ENCODE measurements around the gene JMJD7.

Gene JMJD7

DNA sequence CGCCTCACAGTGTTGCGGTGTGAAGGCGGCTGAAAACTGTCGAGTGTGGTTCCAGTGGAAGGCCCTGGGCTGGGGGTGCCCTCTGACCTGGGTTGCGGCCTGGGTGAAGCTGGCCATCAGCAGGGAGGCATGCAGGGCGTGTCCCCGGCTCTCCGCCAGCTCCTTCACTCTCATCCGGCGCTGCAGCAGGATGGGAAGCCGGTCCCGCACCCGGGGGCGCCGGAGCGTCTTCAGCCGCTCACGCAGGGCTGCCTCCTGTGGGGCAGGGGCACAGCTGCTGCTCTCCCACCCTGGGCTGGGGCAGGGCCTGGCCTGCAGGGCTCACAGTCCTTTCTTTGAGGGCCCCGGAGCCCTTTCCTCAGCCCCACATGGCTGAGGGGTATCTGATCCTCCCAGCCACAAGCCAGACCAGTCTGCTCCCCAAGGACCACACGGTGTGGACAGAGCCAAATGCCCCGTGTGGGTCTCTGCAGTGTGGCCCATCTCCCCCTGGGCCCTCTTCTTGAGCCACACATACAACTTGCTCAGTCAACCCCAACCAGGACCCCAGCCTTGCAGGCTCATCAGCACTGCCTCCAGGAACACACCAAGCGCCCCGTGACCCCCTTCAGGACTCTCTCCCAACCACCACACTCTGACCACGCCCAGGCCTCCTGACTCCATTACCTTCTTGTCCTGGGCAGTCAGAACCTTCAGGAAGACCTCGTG, 39.1 kb downstream of the JMJD7 start:
- DNase-seq = no peak

DNA sequence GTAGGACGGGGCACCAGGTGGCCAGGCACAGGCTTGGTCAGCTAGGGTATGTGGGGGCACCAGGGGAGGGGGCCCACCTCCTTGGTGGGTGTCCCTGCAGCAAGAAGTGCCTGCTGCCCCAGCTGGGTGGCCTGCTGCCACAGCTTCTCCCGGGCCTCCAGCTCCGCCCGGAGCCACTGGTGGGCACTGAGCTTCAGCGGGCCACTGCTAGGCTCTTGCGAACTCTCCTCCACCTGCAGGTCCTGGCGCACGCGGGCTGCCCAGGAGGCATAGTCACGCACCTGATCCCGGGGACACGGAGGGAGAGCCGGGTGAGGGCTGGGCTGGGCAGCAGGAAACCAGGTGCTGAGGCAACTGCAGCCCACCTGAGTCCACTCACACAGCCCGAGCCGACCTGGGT, 40.4 kb downstream of the JMJD7 start:
- no peak for DNase-seq

DNA sequence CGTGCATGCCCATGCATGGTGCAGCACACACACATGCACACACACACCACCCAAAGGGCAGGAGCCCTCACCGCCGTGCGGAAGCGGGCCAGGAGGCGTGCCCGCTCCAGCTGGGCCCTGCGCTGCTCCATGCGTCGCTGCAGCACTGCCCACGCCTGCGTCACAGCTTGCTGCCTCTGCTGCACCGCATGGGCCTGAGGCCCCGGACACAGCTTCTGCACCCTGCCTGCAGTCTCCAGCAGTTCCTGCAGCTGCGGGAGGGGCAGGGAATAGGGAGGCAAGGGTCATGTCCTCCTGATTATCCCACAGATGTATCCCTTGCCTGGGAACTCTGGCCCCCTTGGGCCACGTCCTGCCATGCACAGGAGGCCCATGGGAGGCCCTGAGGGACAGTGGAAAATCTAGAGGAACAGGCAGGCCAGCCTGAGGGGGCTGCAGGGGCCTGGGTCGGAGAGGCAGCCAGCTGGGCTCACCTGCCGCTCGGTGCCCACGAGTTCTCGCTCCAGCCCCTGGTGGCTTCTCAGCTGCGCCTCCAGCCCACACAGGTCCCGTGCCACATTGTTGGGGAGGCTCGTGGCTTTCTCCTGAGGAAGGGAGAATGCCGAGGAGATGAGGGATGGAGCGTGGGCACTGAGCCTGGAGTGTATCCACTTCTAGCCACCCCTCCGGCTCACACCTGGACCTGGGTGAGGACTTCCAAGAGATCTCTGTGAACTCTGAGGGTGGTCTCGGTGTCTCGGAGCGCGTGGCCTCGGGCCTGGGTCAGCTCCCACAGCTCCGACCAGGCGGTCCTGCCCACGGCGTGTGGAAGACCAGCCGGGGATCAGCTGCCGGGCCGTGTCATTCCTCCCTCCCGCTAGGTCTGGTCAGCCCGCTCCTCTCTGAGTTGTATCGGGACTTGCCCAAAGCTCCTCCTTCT, 42.1 kb downstream of the JMJD7 start:
- no peak for DNase-seq

DNA sequence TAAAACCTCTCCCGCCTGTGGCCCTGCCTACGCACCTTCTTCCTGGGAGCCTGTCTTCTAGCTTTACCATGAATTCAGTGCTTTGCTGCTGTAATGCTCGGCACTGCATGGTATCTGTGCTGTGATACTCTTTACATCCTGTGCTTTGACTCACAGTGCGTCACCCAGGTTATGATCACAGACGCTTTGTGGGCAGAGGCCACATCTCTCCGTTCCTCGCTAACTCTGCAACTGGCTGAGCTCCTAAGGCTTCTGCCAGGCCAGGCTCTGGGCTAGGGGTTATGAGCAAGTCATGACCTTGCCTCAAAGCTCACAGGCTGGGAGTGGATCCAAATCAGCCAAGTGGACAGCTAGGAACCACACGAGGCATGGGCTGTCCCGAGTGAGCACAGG, 42.8 kb downstream of the JMJD7 start:
- DNase-seq = no peak

DNA sequence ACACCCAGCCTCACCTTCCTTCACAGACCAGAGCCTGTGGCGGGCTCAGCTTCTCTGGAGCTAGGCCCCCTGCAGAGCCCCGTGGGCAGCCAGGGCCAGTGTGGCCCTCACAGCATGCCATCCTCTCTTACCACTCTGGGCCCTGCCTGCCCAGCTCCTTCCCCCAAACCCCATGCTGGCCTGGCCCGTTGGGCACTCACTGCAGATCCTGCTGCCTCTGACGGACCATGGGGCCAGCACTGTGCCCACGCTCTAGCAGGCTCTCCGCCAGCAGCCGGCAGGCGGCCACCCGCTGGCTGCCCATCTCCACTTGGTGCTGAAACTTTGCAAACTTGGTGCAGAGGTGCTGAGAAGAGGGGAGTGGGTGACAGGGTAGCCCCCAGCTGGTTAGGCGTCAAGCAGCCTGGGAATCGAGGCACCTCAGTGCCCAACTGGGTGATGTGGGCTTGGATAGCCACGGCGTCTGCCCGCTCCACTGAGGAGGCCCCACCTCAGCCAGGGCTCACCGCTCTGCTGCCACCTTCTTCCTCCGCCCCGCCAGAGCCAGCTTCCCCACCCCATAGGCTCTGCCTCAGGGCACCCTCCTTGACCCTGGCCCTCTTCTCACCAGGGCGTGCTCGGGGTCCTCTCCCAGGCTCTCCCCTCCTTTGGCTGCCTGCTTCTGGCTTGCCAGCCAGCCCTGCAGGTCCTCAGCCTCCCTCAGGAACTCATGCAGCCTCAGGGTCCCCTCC, 43.4 kb downstream of the JMJD7 start:
- DNase-seq = no peak

DNA sequence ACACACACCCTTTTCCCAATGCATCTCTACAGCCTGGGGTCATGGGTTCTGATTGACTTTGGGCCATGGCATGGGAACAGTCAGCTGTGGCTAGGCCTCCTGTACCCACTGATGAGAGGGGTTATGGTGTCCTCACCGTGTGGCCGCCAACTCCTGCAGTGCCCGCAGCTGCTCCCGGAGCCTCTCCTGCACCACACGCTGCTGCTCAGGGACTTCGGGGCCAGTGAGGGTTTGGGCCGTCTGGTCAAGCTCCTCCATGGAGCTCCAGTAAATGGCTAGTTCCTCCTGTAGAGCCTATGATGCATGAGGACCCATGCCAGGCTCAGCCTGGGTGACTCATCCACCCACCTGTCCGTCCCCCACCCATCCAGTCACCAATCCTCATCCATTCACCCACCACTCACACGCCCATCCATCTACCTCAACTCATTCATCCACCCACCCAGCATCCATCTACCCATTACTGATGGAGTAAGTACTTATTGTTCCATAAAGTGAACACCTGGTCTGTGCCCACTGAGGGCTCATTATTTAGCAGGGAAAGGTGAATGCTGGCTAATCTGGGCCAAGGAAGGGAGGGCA, 44.4 kb downstream of the JMJD7 start:
- no peak for DNase-seq

DNA sequence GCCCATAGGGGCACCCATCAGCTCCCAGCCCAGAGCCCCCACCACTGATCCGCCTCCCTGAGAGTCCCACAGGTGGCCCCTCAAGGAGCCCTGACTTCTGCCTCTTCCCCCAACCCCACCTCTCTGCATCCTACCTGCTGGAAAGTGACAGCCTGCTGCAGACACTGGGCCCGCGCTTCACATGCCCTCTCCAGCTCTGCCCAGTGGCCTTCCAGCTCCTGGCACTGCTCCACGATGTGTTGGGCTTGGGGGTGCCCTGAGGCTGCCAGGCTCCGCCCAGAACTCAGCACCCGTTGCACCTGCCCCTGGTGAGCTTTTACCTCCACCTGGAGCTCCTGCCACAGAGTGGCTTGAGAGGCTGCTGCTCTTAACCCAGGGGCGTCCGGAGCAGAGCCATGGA, 45.8 kb downstream of the JMJD7 start:
- no peak for DNase-seq

DNA sequence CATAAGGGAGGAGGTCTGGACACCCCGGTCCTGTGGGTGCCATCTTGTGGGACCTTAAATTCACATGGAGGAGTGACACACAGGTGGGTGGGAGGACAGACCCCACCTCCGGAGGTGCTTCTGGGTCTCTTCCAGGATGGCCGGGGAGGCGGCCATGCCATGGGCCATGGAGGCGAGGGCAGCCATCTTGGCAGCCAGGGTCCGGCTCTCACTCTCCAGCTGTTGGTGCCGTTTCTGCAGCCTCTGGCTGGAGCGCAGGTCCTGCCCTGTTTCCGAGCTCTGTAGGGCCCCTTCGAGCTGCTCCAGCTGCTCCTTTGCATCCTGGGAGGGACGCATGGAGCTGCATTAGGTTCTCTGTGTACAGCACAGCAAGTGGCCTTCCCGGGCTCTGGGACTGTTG, 46.8 kb downstream of the JMJD7 start:
- no peak for DNase-seq

DNA sequence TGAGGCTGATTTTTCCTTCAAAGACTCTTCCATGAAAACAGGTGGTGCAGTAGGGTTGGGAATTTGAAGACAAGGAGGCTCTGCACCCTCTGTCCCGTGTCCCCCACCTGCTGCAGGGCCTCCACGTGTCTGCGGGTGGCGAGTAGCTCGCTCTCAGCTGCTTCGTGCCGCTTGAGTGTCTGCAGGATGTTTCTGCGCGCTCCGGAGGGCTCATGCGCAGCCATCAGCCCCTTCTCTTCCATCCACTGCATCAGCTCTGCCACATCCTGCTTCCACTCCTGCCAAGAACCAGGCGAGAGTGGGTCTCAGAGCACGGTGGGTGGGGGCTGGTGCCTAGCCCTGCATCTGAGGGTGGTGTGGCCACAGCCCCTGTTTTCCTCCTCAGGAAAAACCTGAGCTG, 48.1 kb downstream of the JMJD7 start:
- DNase-seq = no peak

DNA sequence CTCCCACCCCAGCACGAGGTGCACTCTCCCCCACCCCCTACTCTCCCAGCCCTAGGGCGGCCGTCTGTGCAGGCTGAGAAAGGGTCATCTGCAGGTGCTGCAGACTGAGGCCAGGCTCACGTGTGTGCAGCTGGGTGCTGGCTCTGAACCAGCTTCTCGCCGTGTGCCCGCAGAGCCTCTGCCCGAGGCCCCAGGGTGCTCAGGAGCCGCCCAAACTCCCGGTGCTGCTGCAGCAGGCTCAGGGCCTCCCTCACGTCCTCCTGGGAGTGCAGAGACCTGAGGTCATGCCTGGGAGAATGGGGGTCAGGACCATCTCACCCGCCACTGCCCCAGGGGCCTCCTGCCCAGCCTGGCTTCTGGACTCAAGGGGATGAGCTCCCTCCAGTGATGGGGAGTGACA, 48.8 kb downstream of the JMJD7 start:
- no peak for DNase-seq

DNA sequence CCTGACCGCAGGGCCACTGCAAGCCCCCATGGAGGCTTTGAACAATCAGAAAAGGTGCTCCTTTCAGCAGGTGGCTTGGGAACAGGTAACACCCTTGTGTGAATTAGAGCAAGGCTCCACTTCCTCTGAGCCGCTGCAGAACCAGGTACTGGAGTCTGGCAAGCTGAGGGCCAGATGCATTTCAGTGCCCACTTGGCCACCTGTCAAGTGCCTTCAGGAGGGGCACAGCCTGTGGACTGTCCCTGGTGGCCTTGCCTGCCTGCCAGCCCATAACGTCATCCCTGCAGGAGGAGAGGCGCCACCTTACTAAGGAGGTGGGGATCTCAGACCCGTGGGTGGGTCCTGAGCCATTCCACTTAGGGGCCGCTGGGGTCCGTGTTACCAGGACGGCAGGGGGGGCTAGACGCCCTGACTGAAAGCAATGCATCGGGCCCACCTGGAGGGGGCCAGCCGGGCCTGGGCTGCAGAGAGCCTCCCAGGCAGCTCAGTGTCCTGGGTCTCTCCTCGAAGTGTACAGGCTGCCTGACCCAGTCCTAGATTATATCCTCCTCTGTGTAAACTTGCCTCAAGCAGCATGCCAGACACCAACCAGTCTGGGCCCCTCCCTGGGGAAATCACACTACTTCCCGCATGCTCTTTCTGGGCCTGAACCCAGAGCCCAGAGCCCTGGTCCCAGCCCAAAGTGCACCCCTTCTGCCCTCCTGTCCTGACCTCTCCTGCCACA, 49.9 kb downstream of the JMJD7 start:
- no peak for DNase-seq

DNA sequence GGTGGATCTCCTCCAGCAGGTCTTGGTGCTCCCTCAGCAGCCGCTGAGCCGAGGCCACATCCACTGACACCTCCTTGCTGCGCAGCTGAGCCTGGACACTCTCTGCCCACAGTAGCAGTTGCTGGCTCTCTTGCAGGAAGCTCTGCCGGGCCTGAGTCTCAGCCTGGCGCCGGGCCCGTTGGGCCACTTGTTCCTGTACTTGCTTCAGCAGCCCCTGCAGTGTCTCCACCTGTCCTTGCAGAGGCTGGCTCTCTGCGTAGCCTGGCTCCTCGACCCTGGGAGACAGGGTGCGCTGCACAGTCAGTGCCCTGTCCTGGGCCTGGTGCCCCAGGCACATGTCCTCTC, 50.4 kb downstream of the JMJD7 start:
- no peak for DNase-seq

DNA sequence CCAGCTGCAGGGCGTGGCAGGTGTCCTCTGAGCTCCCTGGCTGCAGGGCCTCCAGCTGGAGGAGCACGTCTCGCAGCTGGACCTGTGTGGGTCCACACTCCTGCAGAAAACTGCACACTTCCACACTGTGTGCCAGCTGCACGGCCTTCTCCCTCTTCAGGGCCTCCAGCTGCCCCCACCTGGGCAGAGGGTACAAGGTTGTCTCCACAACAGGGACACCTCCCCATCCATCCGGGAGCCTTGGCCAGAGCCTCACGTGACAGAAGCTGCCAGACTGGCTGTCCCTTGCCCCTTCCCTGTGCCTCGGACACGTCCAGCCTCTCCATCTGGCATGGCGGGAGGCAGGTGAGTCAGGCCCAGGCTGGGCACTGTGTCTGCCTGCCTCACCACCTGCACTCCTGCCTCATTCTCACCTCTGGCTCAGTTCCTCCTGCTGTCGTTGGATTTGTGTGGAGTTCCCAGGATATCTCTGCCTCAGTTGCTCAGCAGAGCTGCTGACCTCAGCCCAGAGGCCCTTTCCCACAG, 51.5 kb downstream of the JMJD7 start:
- no peak for DNase-seq

DNA sequence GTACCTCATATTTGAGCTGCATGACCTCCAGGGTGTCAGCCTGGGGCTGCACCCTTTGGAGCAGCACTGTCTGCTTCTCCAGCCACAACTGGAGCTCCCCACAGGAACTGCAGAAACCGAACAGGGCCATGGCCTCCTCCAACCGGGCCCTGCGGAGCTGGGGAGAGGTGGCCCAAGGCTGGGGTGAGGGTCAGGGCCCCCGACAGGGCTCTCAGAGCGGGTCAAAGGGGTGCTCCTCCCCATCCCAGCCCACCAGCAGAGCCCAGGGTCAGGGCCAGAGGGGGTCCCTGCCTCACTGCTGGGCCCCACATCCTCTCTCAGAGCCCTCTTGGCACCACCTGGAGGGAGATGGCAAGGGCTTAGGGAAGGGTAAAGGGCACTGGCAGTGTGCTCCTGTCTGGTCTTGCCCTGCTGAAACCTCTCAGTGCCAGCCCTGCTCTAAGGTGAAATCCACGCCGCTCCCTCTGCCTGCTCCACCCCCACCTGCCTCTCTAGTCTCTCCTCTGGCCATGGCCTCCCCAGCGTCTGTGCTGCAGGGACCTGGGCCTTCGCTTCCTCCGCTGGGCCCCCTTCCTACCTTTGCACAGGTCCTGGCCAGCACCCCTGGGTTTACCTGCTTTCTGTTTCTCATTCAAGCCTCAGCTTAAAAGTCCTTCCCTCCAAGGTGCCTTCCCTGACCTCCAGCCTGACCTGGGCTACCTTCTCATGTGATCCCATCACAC, 52.4 kb downstream of the JMJD7 start:
- DNase-seq = no peak

DNA sequence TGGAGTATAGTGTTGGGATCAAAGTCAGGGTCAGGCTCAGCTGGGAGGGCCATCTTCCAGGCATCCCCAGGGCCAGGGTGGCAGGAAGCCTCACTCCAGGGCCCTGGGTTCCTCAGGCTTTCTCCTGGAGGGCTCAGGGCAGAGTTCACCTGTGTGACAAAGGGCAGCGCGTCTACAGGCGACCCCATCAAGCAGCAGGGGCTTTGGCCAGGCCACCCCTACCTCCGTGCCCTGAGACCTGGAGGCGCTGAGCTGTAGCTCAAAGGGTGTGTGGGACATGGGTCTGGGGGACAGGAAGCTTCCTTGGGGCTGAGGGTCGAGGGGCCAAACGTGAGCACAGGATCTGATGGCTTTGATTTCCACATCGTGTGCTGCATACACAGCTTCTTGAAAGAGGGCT, 53.2 kb downstream of the JMJD7 start:
- DNase-seq = no peak

DNA sequence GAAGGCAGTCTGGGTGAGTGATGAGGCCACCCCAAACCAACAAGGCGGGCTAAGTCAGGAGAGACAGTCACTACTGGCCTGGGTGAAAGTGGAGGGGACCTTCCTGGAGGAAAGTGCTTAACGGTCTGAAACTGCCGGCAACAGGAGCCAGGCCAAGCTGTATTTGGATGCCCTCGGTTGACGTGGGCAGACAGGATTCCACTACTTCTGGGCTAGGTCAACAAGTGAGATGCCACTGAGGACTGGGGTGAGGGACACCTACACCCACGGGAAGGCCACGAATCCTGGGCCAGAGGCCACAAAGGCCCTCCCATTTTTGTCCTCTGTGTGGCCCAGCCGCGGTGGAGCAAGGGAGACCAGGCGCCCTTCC, 53.6 kb downstream of the JMJD7 start:
- no peak for DNase-seq

DNA sequence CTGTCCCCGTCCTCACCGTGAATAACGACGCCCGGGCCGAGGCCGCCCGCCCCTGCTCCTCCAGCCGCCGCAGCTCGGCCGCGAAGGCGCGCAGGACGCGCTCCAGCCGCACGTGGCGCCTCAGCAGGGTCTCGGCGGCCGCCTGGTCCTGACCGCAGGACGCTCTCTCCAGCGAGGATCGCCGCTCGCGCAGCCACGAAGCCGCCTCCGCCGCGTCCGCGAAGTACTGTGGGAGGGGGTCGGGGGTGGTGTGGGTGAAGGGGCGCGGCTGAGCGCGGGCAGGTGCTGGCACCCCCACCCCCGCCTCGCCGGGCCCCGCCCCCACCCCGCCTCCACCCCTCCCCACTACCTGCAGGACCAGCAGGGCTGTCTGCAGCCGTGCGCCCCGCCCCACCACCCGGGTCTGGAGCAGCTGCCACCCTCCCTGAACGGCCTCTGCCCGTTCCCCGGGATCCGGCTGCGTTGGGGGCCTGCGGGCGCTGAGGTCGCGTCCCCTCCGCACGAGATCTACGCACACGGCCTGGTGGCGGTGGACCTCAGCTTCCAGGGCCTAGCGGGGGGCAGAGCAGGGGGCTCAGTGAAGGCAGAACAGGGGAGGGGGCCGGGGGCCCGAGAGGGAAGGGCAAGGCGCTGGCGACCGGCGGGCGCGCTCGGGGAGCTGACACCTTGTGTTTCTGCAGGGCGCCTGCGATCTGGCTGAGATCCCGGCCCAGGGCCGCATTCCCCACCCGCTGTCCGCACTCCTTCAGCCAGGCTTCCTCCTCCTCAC, 54.2 kb downstream of the JMJD7 start:
- no peak for DNase-seq

DNA sequence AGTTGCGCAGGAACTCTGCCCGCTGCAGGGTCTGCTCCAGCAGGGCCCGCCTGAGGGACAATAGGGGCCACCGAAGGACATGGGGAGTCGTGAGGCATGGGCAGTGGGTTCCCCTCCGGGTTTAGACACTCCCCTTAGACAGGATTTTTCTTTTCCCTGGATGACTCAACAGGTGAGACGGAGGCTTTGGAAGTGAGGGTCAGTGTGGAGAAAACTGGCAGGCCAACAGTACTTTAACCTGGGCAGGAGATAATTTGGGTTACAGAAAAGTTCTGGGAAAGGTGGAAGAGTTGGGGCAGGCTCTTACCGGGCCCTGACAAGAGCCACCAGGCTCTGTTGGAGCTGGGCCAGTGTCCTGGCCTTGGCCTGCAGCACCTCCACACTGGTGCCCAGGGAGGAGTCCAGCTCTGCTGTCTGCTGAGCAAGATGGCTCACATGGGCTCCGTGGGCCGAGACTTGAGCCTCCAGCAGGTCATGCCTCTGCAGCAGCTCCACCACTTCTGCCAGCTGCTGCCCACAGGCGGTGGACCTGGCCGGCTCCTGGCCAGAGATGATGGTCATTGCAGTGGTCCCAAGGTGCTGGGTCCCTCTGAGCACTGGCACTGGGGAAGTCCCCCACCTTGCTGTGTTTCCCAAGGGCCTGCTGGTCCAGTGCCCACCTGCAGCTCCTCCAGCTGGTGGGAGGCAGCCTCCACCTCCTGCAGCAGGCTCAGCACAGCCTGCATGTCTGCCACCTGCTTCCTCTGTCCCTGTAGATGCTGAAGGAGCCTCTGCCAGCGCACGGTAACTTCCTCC, 55.0 kb downstream of the JMJD7 start:
- DNase-seq = no peak

DNA sequence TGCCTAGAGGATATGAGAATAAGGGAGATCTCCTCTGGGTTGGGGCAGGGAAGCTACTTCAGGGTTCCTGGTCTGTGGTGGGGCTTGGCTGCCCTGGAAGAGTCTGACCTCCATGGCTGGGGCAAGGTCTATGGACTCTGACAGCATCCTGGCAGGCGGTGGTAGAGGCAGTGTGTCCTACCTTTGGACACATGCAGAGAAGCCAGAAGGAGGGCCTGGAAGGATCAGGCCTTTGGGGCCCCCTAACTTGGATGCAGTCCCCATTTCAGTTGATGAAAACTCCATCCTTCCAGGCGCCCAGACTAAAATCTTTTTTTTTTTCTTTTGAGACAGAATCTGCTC, 55.6 kb downstream of the JMJD7 start:
- DNase-seq = no peak

DNA sequence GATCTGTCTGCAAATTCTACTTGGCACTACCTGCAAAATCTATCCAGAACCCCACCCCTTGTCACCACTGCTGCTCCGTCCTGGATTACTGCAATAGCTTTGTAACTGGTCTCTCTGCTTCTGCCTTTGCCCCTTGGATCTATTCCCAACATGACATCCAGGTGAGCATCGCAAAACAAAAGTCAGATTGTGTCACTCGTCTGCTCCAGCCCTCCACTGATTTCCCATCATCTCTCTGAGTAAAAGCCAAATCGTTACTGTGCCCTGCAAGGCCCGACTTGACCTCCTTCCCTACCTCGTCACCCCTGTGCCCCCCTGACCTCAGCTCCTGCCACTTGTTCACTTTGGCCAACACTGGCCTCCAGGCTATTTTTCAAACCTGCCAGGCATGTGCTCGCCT, 56.6 kb downstream of the JMJD7 start:
- no peak for DNase-seq
